ENCODE results near the gene USP43.

USP43 gene

GRCh38 chr17:9666461-9667050 lies 21.2 kb downstream of the USP43 start:
- DNase-seq: no peak

GRCh38 chr17:9668517-9668916 lies 23.2 kb downstream of the USP43 start:
- DNase-seq: no peak

GRCh38 chr17:9669551-9670008 lies 24.3 kb downstream of the USP43 start:
- DNase-seq: no peak

- DNase-seq: no peak
These were observed 25.3 kb downstream of the USP43 start for GRCh38 chr17:9670596-9670995.

- DNase-seq: no peak
These were observed 26.2 kb downstream of the USP43 start for GRCh38 chr17:9671559-9671958.

- DNase-seq: no peak
These were observed 26.9 kb downstream of the USP43 start for GRCh38 chr17:9672266-9672665.

GRCh38 chr17:9672691-9673090 lies 27.4 kb downstream of the USP43 start:
- no peak for DNase-seq

- no peak for DNase-seq
These were observed 30.8 kb downstream of the USP43 start for GRCh38 chr17:9676084-9676483.

- DNase-seq: no peak
These were observed 31.5 kb downstream of the USP43 start for GRCh38 chr17:9676820-9677310.

GRCh38 chr17:9677411-9677810 lies 32.1 kb downstream of the USP43 start:
- DNase-seq: no peak

- DNase-seq: no peak
These were observed 32.6 kb downstream of the USP43 start for GRCh38 chr17:9677896-9678295.

GRCh38 chr17:9684955-9685621 lies 39.8 kb downstream of the USP43 start:
- DNase-seq: no peak

- no peak for DNase-seq
These were observed 48.4 kb downstream of the USP43 start for GRCh38 chr17:9693755-9694154.

GRCh38 chr17:9696279-9697044 lies 51.1 kb downstream of the USP43 start:
- DNase-seq: no peak

GRCh38 chr17:9700136-9700535 lies 54.8 kb downstream of the USP43 start:
- no peak for DNase-seq

GRCh38 chr17:9700754-9701476 lies 55.6 kb downstream of the USP43 start:
- no peak for DNase-seq

- DNase-seq: no peak
These were observed 57.2 kb downstream of the USP43 start for GRCh38 chr17:9702482-9702881.

- no peak for DNase-seq
These were observed 57.8 kb downstream of the USP43 start for GRCh38 chr17:9702914-9703780.

GRCh38 chr17:9703781-9704082 lies 58.4 kb downstream of the USP43 start:
- no peak for DNase-seq

- DNase-seq: no peak
These were observed 60.4 kb downstream of the USP43 start for GRCh38 chr17:9705745-9706144.

- no peak for DNase-seq
These were observed 62.6 kb downstream of the USP43 start for GRCh38 chr17:9707948-9708347.

- DNase-seq: no peak
These were observed 69.5 kb downstream of the USP43 start for GRCh38 chr17:9714801-9715200.
